ENCODE data around the gene OR2B6. TPM values are rescaled to one million over a fixed set of nuclear protein-coding genes. Genes with fewer than 3 reads are reported as not detected.

The OR2B6 gene
- total and polyA plus RNA-seq, 2 of the 8 experiments (the other 6 are each of a cell fraction or from before 2014, with no cell fraction given): 0.26 TPM; not detected in 1

DNA sequence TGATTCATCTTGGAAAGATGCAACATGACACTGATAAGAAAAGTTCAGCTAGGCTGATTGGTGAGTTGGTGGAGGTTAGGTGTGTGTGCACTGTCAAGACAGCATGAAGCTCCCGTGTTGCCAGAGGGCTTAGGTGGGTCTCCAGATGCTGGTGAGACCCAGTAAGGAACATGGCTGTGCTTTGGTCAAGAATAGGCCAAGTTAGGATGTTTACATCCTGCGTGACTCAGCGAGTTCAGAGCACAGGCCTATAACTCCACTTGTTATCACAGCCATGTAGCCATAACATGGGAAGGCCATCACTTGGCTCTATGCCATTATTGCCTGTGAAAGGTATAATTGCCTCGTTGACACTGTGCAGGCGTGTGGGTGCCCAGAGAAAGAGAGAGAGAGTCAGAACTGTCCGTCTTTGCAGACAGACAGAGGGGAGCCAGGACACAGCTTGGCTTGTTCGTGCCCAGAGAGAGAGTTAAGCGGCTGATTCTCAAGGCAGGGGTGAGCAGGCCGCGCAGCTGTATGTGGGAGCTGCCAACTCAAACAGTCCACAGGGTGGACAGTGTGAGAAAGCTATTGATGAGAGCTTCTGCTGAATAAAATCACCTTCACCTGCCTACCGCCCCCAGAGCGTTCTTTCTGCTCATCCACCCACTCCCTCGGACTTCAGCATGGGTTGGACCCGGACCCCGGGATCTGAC lies 43.5 kb downstream of the OR2B6 start:
- H3K18ac ChIP-seq (ENCODE audit: extremely low read depth, low read length): no peak overlapping the region
- H3K4me2 ChIP-seq (ENCODE audit: insufficient read depth in 1 of 2, low read depth in 2 of 2, low read length in 2 of 2): no peak overlapping the region
- FAIRE-seq: no peak
- no peak overlapping the region for H4K5ac ChIP-seq (ENCODE audit: insufficient read length, low read depth, low read length)
- no peaks in the 10 kb centered on the region for H3K27me3 ChIP-seq (replicated peaks in 1 of 4; ENCODE audit: control insufficient read depth in 3 of 4, extremely low read depth in 1 of 4, insufficient read depth in 3 of 4, low read length in 3 of 4)
- no peak overlapping the region for H4K91ac ChIP-seq (replicated peaks; ENCODE audit: insufficient read length, low read length)
- no peak for DNase-seq (ENCODE audit: low read depth in 1 of 2, low spot score in 2 of 2)
- no peaks in the 10 kb centered on the region for H3K9me3 ChIP-seq (ENCODE audit: insufficient read depth in 2 of 2, low read depth in 1 of 2, low read length in 1 of 2)
- H3K14ac ChIP-seq (ENCODE audit: insufficient read length): no peak overlapping the region
- CTCF ChIA-PET (ENCODE audit: partially characterized antibody): no interaction called here
- 89% methylated on average over 13 of the region's 15 CpGs; no CpG with 5 or more reads in 1 of the 2 experiments for WGBS, 2 experiments (ENCODE audit: extremely low coverage in 1 of 2, insufficient coverage in 1 of 2, insufficient read length in 1 of 2, insufficient replicate concordance in 2 of 2, low coverage in 1 of 2, low lambda C conversion rate in 2 of 2, missing lambda C conversion rate in 1 of 2)
- H2BK5ac ChIP-seq (ENCODE audit: low read depth, low read length): no peak overlapping the region
- no peaks in the 10 kb centered on the region for H4K20me1 ChIP-seq (replicated peaks in 1 of 2; ENCODE audit: control insufficient read depth in 1 of 2, insufficient read depth in 2 of 2, low read length in 2 of 2)
- H3K36me3 ChIP-seq (ENCODE audit: control insufficient read depth in 2 of 4, insufficient read depth in 4 of 4, low read length in 3 of 4): no peaks in the 10 kb centered on the region
- H3K79me1 ChIP-seq (ENCODE audit: low read depth, low read length): no peaks in the 10 kb centered on the region; the same call in 1 of the 2 replicates
- no peak overlapping the region for H2AK5ac ChIP-seq (ENCODE audit: low read depth, low read length)
- H3K79me2 ChIP-seq (ENCODE audit: control insufficient read depth in 1 of 2, insufficient read depth in 2 of 2, low read length in 2 of 2): no peaks in the 10 kb centered on the region
- H3K9ac ChIP-seq (replicated peaks in 1 of 4; ENCODE audit: extremely low read depth in 1 of 4, low read depth in 3 of 4, low read length in 3 of 4): no peak overlapping the region
- no peak overlapping the region for H2AFZ ChIP-seq (ENCODE audit: low read length)
- no peak overlapping the region for H3K4me3 ChIP-seq (ENCODE audit: extremely low read depth in 1 of 4, insufficient read depth in 2 of 4, low read depth in 3 of 4, low read length in 4 of 4)
- 0 out of 2 replicates have a peak overlapping the region, but pooled peaks have one; percentile 24 for H2BK15ac ChIP-seq (ENCODE audit: low read length)
- POLR2A ChIA-PET (ENCODE audit: partially characterized antibody): interaction anchor here (0.6 kb wide), 1 partner anchor 18 kb away, joined by 3 read pairs; no protein-coding TSS in a partner anchor
- no peak overlapping the region for H3K27ac ChIP-seq (ENCODE audit: low read depth, low read length)
- H3K23me2 ChIP-seq (ENCODE audit: low read depth, low read length): 0 out of 2 replicates have a peak, but pooled peaks cover 2% of the 10 kb centered on the region
- H3K4me1 ChIP-seq (replicated peaks in 1 of 4; ENCODE audit: control insufficient read depth in 3 of 4, insufficient read depth in 4 of 4, low read length in 3 of 4): peaks cover 6 to 27% (median 16%) of the 10 kb centered on the region in 4 experiments
- H4K8ac ChIP-seq (ENCODE audit: extremely low read depth, insufficient read depth, low read length): peak overlapping the region; percentile 38; the same call in 1 of the 2 replicates
- H3K4ac ChIP-seq (replicated peaks; ENCODE audit: insufficient read length, low read depth, low read length): no peak overlapping the region
- no peak overlapping the region for H3K56ac ChIP-seq (replicated peaks; ENCODE audit: insufficient read length, low read depth, low read length)
- H2BK120ac ChIP-seq (replicated peaks; ENCODE audit: low read depth, low read length): no peak overlapping the region
- no peak overlapping the region for H2BK20ac ChIP-seq (ENCODE audit: low read length)
- H2BK12ac ChIP-seq (ENCODE audit: low read depth, low read length): no peak overlapping the region
- H3K23ac ChIP-seq (ENCODE audit: insufficient read length): no peak overlapping the region
- TF ChIP-seq SRF (IDR thresholded peaks at IDR 0.05; ENCODE audit: low read depth, low read length): no peak
- TF ChIP-seq KDM1A (IDR thresholded peaks at IDR 0.05; ENCODE audit: borderline replicate concordance, low read length): no peak
- no peak for TF ChIP-seq CEBPB (IDR thresholded peaks at IDR 0.05; ENCODE audit: low read depth, low read length)
- TF ChIP-seq TAF7 (optimal IDR thresholded peaks at IDR 0.05; ENCODE audit: borderline replicate concordance, low read depth, low read length): no peak
- TF ChIP-seq EP300 (IDR thresholded peaks at IDR 0.05; ENCODE audit: borderline replicate concordance in 1 of 2, low read depth in 2 of 2, low read length in 2 of 2): no peak
- no peak for TF ChIP-seq GABPA (IDR thresholded peaks at IDR 0.05; ENCODE audit: borderline replicate concordance, insufficient read depth, low read length)
- no peak for TF ChIP-seq NANOG (IDR thresholded peaks at IDR 0.05; ENCODE audit: insufficient read depth, low read depth, low read length, poor library complexity, severe bottlenecking)
- TF ChIP-seq SIX5 (IDR thresholded peaks at IDR 0.05; ENCODE audit: low read depth, low read length): no peak
